CD14-positive monocyte (primary cell): ENCODE results near the gene C11orf86. TPM values are rescaled to one million over a fixed set of nuclear protein-coding genes. Genes with fewer than 3 reads are reported as not detected.

Source experiments
- DNase-seq, 3 donors: peaks; one replicate each; pipeline ENCODE4 v3.0.0-alpha.2; 2011 to 2022
- H2AFZ ChIP-seq: 2 replicates; pipeline ENCODE4 v1.6.0; 2012; ENCODE audit warnings: mild to moderate bottlenecking, low read depth, low read length, inconsistent platforms; ENCODE audit not compliant: insufficient read depth, poor library complexity, severe bottlenecking
- H3K27ac ChIP-seq, 2 donors: 1 replicate in 1 of 2; 2 replicates in 1 of 2; pipeline ENCODE4 v1.5.1; 2012 to 2013; ENCODE audit warnings: low read length in 2 of 2, control low read depth in 1 of 2, inconsistent platforms in 1 of 2, low read depth in 1 of 2, mild to moderate bottlenecking in 1 of 2
- H3K27me3 ChIP-seq, 2 donors: one replicate each; pipeline versions ENCODE4 v1.6.0 to v1.6.1; 2011 to 2013; ENCODE audit warnings: low read length in 2 of 2; ENCODE audit not compliant: control insufficient read depth in 2 of 2, insufficient read depth in 2 of 2
- H3K36me3 ChIP-seq, 2 donors: replicated peaks in 1 of 2; 1 replicate in 1 of 2; 2 replicates in 1 of 2; pipeline versions ENCODE4 v1.5.1 to v1.6.1; 2012 to 2013; ENCODE audit warnings: low read length in 2 of 2, control low read depth in 1 of 2, inconsistent platforms in 1 of 2, mild to moderate bottlenecking in 1 of 2; ENCODE audit not compliant: insufficient read depth in 2 of 2, control insufficient read depth in 1 of 2
- H3K4me1 ChIP-seq, 2 donors: 1 replicate in 1 of 2; 2 replicates in 1 of 2; pipeline versions ENCODE4 v1.5.1 to v1.6.1; 2012 to 2013; ENCODE audit warnings: low read length in 2 of 2, control low read depth in 1 of 2, inconsistent platforms in 1 of 2, mild to moderate bottlenecking in 1 of 2, moderate library complexity in 1 of 2; ENCODE audit not compliant: insufficient read depth in 2 of 2, control insufficient read depth in 1 of 2
- H3K4me2 ChIP-seq: replicated peaks from 2 replicates; pipeline ENCODE3; 2012; ENCODE audit warnings: low read length, moderate library complexity, mild to moderate bottlenecking; ENCODE audit not compliant: poor library complexity, severe bottlenecking; ENCODE audit errors: extremely low read depth
- H3K4me3 ChIP-seq, 3 experiments: fragments of 200-600 bp in 1 of 3; sonication (generic) in 1 of 3; replicated peaks in 1 of 3; 1 replicate in 2 of 3; 2 replicates in 1 of 3; pipeline ENCODE4 v1.5.1; 2011 to 2013; ENCODE audit warnings: low read length in 3 of 3, mild to moderate bottlenecking in 3 of 3, control low read depth in 2 of 3, low read depth in 2 of 3, inconsistent platforms in 1 of 3, moderate library complexity in 1 of 3
- H3K79me2 ChIP-seq: 2 replicates; pipeline ENCODE4 v1.6.0; 2012; ENCODE audit warnings: mild to moderate bottlenecking, control low read depth, inconsistent platforms, low read length, moderate library complexity; ENCODE audit not compliant: insufficient read depth
- H3K9ac ChIP-seq: 2 replicates; pipeline ENCODE4 v1.6.0; 2017; ENCODE audit warnings: low read length, mild to moderate bottlenecking; ENCODE audit not compliant: insufficient read depth, poor library complexity, severe bottlenecking
- H3K9me3 ChIP-seq, 2 donors: replicated peaks in 1 of 2; 1 replicate in 1 of 2; 2 replicates in 1 of 2; pipeline versions ENCODE4 v1.5.1 to v1.6.1; 2012 to 2013; ENCODE audit warnings: low read length in 2 of 2, control low read depth in 1 of 2; ENCODE audit not compliant: control insufficient read depth in 1 of 2, insufficient read depth in 1 of 2
- H4K20me1 ChIP-seq: 2 replicates; pipeline ENCODE4 v1.6.0; 2012; ENCODE audit warnings: mild to moderate bottlenecking, low read length, control low read depth, moderate library complexity; ENCODE audit not compliant: insufficient read depth
- H3K27ac Mint-ChIP-seq, 7 donors: one replicate each; pipeline ENCODE4 v1.8.0; 2020; ENCODE audit warnings: mild to moderate bottlenecking in 7 of 7, mixed read lengths in 7 of 7, moderate library complexity in 6 of 7, inconsistent platforms in 2 of 7
- H3K27me3 Mint-ChIP-seq, 3 donors: one replicate each; pipeline ENCODE4 v1.8.0; 2021 to 2022; ENCODE audit warnings: low read depth in 3 of 3, mild to moderate bottlenecking in 3 of 3, mixed read lengths in 3 of 3, moderate library complexity in 3 of 3, inconsistent platforms in 1 of 3
- H3K36me3 Mint-ChIP-seq, 2 donors: one replicate each; pipeline ENCODE4 v1.8.0; 2020; ENCODE audit warnings: mixed read lengths in 2 of 2, inconsistent platforms in 1 of 2, mild to moderate bottlenecking in 1 of 2
- H3K4me1 Mint-ChIP-seq: one replicate; pipeline ENCODE4 v1.8.0; 2020; ENCODE audit warnings: mild to moderate bottlenecking, mixed read lengths
- H3K4me3 Mint-ChIP-seq, 2 donors: one replicate each; pipeline ENCODE4 v1.8.0; 2020; ENCODE audit warnings: mild to moderate bottlenecking in 2 of 2, mixed read lengths in 2 of 2, moderate library complexity in 1 of 2
- H3K9me3 Mint-ChIP-seq, 7 donors: one replicate each; pipeline ENCODE4 v1.8.0; 2020 to 2022; ENCODE audit warnings: mixed read lengths in 7 of 7, mild to moderate bottlenecking in 6 of 7, moderate library complexity in 6 of 7, inconsistent platforms in 2 of 7
- WGBS: methylation state at CpG from one replicate; pipeline ENCODE4 v1.1.5; 2013; ENCODE audit warnings: missing lambda C conversion rate; ENCODE audit not compliant: insufficient coverage; 5-methylcytosine and 5-hydroxymethylcytosine counted together
- intact Hi-C, 2 donors: fragments of 100-400 bp; cut with micrococcal nuclease; formaldehyde crosslinking; loops; one replicate each; pipeline versions ENCODE4 v1.15.0 to v1.15.1; 2023
- polyA plus RNA-seq, 3 donors: library from polyadenylated mRNA; depleted of rRNA in 1 of 3; unstranded in 2 of 3; stranded (reverse) in 1 of 3; fragments of 300-500 nt in 2 of 3; fragments of >200 nt in 1 of 3; fragmentation: Illumina TruSeq in 2 of 3; gene quantifications; 1 replicate in 2 of 3; 2 replicates in 1 of 3; pipeline ENCODE4 v1.2.3, GENCODE V29; 2012 to 2021
- TF ChIP-seq, protein P1 (sequence below): fragments of 200-600 bp; IDR thresholded peaks from one replicate; pipeline ENCODE4 v1.8.0; 2022; ENCODE audit warnings: antibody characterized with exemption, mild to moderate bottlenecking

The C11orf86 gene
- polyA plus RNA-seq, 3 donors, result not detected

DNA sequence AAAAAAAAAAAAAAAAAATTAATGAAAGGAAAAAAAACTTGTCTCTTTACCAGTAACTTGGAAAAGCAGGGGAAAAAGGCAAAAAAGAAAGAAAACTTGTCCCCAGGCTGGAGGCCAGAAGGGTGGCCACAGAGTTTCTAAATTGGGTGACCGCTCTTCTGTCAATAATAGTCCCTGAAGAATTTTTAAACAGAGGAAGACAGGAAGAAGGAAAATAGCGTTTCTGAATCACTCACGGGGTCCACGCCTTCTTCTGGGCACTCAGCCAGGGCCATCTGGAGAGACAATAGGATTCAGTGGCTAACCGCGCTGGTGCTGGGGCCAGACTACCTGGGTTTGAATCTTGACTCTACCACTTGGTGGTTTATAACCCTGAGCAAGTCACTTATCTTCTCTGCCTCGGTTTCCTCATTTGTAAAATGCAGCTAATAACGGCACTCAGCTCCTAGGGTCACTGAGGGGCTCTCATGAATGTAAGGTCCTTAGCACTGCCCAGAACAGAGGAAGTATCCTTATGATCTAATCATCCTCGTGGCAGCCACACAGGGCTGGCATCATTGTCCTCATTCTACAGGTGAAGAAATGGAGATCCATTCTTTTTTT lies 7.0 kb downstream of the C11orf86 start:
- H3K4me3 Mint-ChIP-seq, result peak overlapping the region in 1 of 2 donors; percentile 48
- Histone ChIP-seq H3K79me2 (no peaks in the 10 kb centered on the region), H2AFZ (no peak overlapping the region), H4K20me1 (no peaks in the 10 kb centered on the region), H3K4me3 (no peak overlapping the region), H3K9ac (no peak overlapping the region), H3K36me3 (no peaks in the 10 kb centered on the region), H3K4me2 (no peak overlapping the region), H3K27me3 (peaks cover 0 to 9% of the 10 kb centered on the region in 2 donors), H3K9me3 (peaks cover 9 to 33% of the 10 kb centered on the region in 2 donors), H3K27ac (no peak overlapping the region), H3K4me1 (peaks cover 6 to 13% of the 10 kb centered on the region in 2 donors)
- H3K36me3 Mint-ChIP-seq, result peaks cover 0 to 2% of the 10 kb centered on the region in 2 donors
- intact Hi-C loops, result no loop called here
- DNase-seq, result peak; percentile 49 to 58 (median 56)
- H3K4me1 Mint-ChIP-seq, result peaks cover 15% of the 10 kb centered on the region
- H3K27me3 Mint-ChIP-seq, result peaks cover 28 to 35% (median 34%) of the 10 kb centered on the region in 3 donors
- H3K9me3 Mint-ChIP-seq, result peaks cover 7 to 30% (median 19%) of the 10 kb centered on the region in 7 donors
- peak overlapping the region in 3 of 7 donors; percentile 2 to 78 (median 45) for H3K27ac Mint-ChIP-seq
- TF ChIP-seq, protein P1, sequence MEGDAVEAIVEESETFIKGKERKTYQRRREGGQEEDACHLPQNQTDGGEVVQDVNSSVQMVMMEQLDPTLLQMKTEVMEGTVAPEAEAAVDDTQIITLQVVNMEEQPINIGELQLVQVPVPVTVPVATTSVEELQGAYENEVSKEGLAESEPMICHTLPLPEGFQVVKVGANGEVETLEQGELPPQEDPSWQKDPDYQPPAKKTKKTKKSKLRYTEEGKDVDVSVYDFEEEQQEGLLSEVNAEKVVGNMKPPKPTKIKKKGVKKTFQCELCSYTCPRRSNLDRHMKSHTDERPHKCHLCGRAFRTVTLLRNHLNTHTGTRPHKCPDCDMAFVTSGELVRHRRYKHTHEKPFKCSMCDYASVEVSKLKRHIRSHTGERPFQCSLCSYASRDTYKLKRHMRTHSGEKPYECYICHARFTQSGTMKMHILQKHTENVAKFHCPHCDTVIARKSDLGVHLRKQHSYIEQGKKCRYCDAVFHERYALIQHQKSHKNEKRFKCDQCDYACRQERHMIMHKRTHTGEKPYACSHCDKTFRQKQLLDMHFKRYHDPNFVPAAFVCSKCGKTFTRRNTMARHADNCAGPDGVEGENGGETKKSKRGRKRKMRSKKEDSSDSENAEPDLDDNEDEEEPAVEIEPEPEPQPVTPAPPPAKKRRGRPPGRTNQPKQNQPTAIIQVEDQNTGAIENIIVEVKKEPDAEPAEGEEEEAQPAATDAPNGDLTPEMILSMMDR, result no peak
- WGBS, result 1% methylated on average over 8 of the region's 9 CpGs

DNA sequence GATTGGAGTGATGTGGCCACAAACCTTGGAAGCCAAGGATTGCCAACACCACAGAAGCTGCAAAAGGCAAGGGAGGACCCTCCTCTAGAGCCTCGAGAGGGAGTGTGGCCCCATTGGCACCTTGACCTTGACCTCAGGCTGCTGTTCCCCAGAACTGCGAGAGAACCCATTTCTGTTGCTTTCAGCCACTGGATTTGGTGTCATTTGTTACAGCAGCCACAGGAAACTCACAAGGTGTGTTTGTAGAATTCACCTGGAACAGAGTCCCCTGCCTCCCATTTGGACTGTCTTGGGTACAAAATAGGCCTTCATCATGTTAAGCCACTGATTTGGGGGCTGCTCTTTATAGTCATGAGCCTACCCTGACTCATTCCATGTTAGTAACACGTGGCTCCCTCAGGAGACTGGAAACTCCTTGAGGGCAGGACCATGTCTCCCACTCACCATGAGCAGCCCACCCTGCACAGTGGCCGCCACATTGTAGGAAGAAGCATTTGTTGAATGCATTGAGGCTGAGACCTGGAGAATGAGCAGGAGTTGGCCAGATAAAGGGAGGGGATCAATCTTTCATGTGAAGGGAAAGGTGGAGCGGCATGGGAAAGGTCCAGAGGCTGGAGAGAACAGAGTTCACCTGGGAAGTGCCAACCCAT lies 8.3 kb downstream of the C11orf86 start:
- Histone ChIP-seq H3K4me1 (peaks cover 6 to 13% of the 10 kb centered on the region in 2 donors), H3K36me3 (no peaks in the 10 kb centered on the region), H2AFZ (no peak overlapping the region), H3K4me2 (no peak overlapping the region), H3K9me3 (peaks cover 9 to 20% of the 10 kb centered on the region in 2 donors), H4K20me1 (no peaks in the 10 kb centered on the region), H3K4me3 (no peak overlapping the region), H3K27me3 (peaks cover 0 to 9% of the 10 kb centered on the region in 2 donors), H3K79me2 (no peaks in the 10 kb centered on the region), H3K9ac (peak overlapping the region; percentile 13), H3K27ac (no peak overlapping the region)
- no peak for DNase-seq
- H3K36me3 Mint-ChIP-seq, result peaks cover 0 to 2% of the 10 kb centered on the region in 2 donors
- WGBS, result 100% methylated on average over 3 of the region's 5 CpGs
- peaks cover 3 to 17% (median 14%) of the 10 kb centered on the region in 7 donors for H3K9me3 Mint-ChIP-seq
- peaks cover 29 to 38% (median 30%) of the 10 kb centered on the region in 3 donors for H3K27me3 Mint-ChIP-seq
- intact Hi-C loops, result no loop called here
- TF ChIP-seq, protein P1, result no peak
- H3K4me3 Mint-ChIP-seq, result peak overlapping the region in 1 of 2 donors; percentile 56
- no peak overlapping the region for H3K27ac Mint-ChIP-seq
- peaks cover 15% of the 10 kb centered on the region for H3K4me1 Mint-ChIP-seq
